Measurements from ENCODE around the gene RPS18. TPM values are rescaled to one million over a fixed set of nuclear protein-coding genes. Genes with fewer than 3 reads are reported as not detected.

Gene RPS18
- total and polyA plus RNA-seq, 9 of the 15 experiments (the other 6 are each of a cell fraction or from before 2014, with no cell fraction given) = 5,023 to 17,516 (median 8,131) TPM

DNA sequence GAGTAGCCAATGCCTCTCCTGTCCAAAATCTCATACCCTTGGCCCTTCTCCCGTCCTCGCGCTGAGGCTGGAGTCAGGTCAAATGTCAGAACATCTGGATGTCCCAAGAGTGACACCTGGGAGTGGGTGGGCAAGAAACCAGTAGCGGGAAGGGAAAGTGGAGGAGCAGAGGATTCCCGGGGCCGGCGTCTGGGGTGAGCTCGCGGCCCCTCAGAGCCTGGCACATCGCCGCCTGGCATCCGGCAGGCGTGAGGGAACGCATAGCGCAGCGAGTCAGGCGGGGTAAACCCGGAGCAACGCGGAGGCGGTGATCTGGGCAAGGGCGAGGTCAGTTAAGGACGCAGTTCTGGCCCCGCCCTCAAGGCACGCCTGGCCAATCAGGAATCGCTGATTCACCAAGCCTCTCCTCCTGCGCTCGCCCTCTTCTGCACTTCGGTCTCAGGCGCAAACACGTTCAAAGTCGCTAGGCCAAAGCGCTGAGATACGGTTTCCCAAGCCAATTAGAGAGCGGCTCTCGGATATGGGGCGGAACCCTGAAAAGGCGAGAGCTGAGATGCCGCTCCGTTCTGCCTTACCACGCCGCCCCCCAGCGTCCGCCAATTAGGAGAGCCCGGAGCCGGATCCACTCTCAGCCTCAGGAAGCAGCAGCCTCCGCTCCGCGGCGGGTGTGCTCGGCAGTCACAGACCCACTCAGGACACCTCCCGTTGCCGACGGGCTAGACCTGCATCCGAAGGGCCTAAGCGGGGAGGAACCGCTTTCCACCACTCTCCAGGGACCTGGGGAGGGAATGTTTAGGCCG is 22.7 kb upstream of the RPS18 start (continued):
- TF ChIP-seq RBM14 (IDR thresholded peaks at IDR 0.05; ENCODE audit: borderline replicate concordance, insufficient read depth, low read depth, low read length) (no peak), PURB (CRISPR knock-in tag; IDR thresholded peaks at IDR 0.05; ENCODE audit: low read depth) (no peak), ZNF212 (CRISPR knock-in tag; IDR thresholded peaks at IDR 0.05) (no peak), TRIM28 (IDR thresholded peaks at IDR 0.05) (no peak), MAFK (IDR thresholded peaks at IDR 0.05; ENCODE audit: low read length) (peak; percentile 79), RBM34 (IDR thresholded peaks at IDR 0.05; ENCODE audit: borderline replicate concordance, insufficient read depth, low read length) (no peak), ZNF311 (CRISPR knock-in tag; IDR thresholded peaks at IDR 0.05) (no peak), TRIM24 (IDR thresholded peaks at IDR 0.05) (0 out of 4 replicates have a peak, but pooled peaks of 1 of the 2 experiments have one; percentile 38), HNRNPH1 (optimal IDR thresholded peaks at IDR 0.05; ENCODE audit: low read depth, low read length) (no peak), PTBP1 (IDR thresholded peaks at IDR 0.05; ENCODE audit: low read depth, low read length) (no peak), ZNF217 (CRISPR knock-in tag; IDR thresholded peaks at IDR 0.05) (no peak), PRPF4 (IDR thresholded peaks at IDR 0.05; ENCODE audit: insufficient read depth, low read depth, low read length, poor library complexity, severe bottlenecking) (no peak), JUNB (CRISPR knock-in tag; conservative IDR thresholded peaks at IDR 0.05) (no peak), ZKSCAN1 (IDR thresholded peaks at IDR 0.05; ENCODE audit: low read depth, low read length) (peak; percentile 40; the same call in 1 of the 2 replicates), KLF13 (tag; IDR thresholded peaks at IDR 0.05; ENCODE audit: borderline replicate concordance, low read depth) (peak; percentile 63; the same call in 1 of the 2 replicates), HOXB6 (CRISPR knock-in tag; IDR thresholded peaks at IDR 0.05; ENCODE audit: borderline replicate concordance) (no peak), DMBX1 (CRISPR knock-in tag; IDR thresholded peaks at IDR 0.05; ENCODE audit: borderline replicate concordance) (0 out of 2 replicates have a peak, but pooled peaks have one; percentile 60), ARNT (IDR thresholded peaks at IDR 0.05) (no peak), ZKSCAN3 (CRISPR knock-in tag; IDR thresholded peaks at IDR 0.05) (no peak), NR3C1 (CRISPR knock-in tag; IDR thresholded peaks at IDR 0.05) (no peak), MXI1 (IDR thresholded peaks at IDR 0.05; ENCODE audit: low read depth, low read length) (0 out of 2 replicates have a peak, but pooled peaks have one; percentile 9)
- TF ChIP-seq, protein P1, sequence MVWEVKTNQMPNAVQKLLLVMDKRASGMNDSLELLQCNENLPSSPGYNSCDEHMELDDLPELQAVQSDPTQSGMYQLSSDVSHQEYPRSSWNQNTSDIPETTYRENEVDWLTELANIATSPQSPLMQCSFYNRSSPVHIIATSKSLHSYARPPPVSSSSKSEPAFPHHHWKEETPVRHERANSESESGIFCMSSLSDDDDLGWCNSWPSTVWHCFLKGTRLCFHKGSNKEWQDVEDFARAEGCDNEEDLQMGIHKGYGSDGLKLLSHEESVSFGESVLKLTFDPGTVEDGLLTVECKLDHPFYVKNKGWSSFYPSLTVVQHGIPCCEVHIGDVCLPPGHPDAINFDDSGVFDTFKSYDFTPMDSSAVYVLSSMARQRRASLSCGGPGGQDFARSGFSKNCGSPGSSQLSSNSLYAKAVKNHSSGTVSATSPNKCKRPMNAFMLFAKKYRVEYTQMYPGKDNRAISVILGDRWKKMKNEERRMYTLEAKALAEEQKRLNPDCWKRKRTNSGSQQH (CRISPR knock-in tag; IDR thresholded peaks at IDR 0.05) = 0 out of 2 replicates have a peak, but pooled peaks have one; percentile 22
- TF ChIP-seq, protein P2, sequence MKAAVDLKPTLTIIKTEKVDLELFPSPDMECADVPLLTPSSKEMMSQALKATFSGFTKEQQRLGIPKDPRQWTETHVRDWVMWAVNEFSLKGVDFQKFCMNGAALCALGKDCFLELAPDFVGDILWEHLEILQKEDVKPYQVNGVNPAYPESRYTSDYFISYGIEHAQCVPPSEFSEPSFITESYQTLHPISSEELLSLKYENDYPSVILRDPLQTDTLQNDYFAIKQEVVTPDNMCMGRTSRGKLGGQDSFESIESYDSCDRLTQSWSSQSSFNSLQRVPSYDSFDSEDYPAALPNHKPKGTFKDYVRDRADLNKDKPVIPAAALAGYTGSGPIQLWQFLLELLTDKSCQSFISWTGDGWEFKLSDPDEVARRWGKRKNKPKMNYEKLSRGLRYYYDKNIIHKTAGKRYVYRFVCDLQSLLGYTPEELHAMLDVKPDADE (conservative IDR thresholded peaks at IDR 0.05; ENCODE audit: control insufficient read depth, low read depth, low read length) = no peak; the same call in 1 of the 2 replicates
- TF ChIP-seq, protein P3, sequence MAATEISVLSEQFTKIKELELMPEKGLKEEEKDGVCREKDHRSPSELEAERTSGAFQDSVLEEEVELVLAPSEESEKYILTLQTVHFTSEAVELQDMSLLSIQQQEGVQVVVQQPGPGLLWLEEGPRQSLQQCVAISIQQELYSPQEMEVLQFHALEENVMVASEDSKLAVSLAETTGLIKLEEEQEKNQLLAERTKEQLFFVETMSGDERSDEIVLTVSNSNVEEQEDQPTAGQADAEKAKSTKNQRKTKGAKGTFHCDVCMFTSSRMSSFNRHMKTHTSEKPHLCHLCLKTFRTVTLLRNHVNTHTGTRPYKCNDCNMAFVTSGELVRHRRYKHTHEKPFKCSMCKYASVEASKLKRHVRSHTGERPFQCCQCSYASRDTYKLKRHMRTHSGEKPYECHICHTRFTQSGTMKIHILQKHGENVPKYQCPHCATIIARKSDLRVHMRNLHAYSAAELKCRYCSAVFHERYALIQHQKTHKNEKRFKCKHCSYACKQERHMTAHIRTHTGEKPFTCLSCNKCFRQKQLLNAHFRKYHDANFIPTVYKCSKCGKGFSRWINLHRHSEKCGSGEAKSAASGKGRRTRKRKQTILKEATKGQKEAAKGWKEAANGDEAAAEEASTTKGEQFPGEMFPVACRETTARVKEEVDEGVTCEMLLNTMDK (IDR thresholded peaks at IDR 0.05; ENCODE audit: borderline replicate concordance, insufficient read depth, low read depth, low read length, poor library complexity, severe bottlenecking) = peak; percentile 21

Data from K562 (cell line).